Psoas muscle (tissue), 8 donors: ENCODE data around the gene PRKD3. TPM values are rescaled to one million over a fixed set of nuclear protein-coding genes. Genes with fewer than 3 reads are reported as not detected.
A peak's percentile ranks its signal among the peaks of the same experiment; 100 is the strongest.

Source experiments
- ATAC-seq, 4 donors: fragments of 200-7000 bp; cut with Tn5 transposase; one replicate each; pipeline ENCODE4 v1.9.1; 2020; ENCODE audit warnings: moderate library complexity in 3 of 4, mild to moderate bottlenecking in 2 of 4
- DNase-seq, 2 donors: peaks; one replicate each; pipeline ENCODE4 v3.0.0-alpha.2; 2020
- H3K27ac ChIP-seq: fragments of 200-600 bp; one replicate; pipeline ENCODE4 v1.8.0; 2022
- H3K27me3 ChIP-seq, 3 donors: fragments of 200-600 bp in 1 of 3; one replicate each; pipeline versions ENCODE4 v1.6.1 to v1.8.0; 2013 to 2022; ENCODE audit warnings: low read length in 2 of 3, mild to moderate bottlenecking in 2 of 3, moderate library complexity in 1 of 3; ENCODE audit not compliant: insufficient read depth in 3 of 3
- H3K36me3 ChIP-seq, 2 donors: fragments of 200-600 bp in 1 of 2; one replicate each; pipeline versions ENCODE4 v1.6.1 to v1.8.0; 2013 to 2022; ENCODE audit warnings: low read depth in 1 of 2, mild to moderate bottlenecking in 1 of 2, moderate library complexity in 1 of 2; ENCODE audit not compliant: insufficient read depth in 1 of 2
- H3K4me1 ChIP-seq: fragments of 200-600 bp; one replicate; pipeline ENCODE4 v1.8.0; 2022
- H3K4me3 ChIP-seq: fragments of 200-600 bp; one replicate; pipeline ENCODE4 v1.8.0; 2022; ENCODE audit warnings: mild to moderate bottlenecking
- H3K9me3 ChIP-seq: fragments of 200-600 bp; one replicate; pipeline ENCODE4 v1.8.0; 2022
- CTCF ChIP-seq: fragments of 200-600 bp; IDR thresholded peaks from one replicate; pipeline ENCODE4 v1.8.0; 2022; ENCODE audit warnings: antibody characterized with exemption
- WGBS, 3 donors: extraction: QIAGEN DNeasy Blood & Tissue Kit; methylation state at CpG; one replicate each; pipeline versions ENCODE4 v1.1.6 to v1.1.7; 2013; 5-methylcytosine and 5-hydroxymethylcytosine counted together
- intact Hi-C, 2 donors: fragments of 100-400 bp; cut with DNase I; formaldehyde crosslinking; loops; one replicate each; pipeline versions ENCODE4 v1.11.0 to v1.14.2; 2022
- polyA plus RNA-seq, 3 donors: library from polyadenylated mRNA; stranded (reverse); fragments of 200-250 nt; gene quantifications; one replicate each; pipeline ENCODE4 v1.2.3, GENCODE V29; 2013
- total RNA-seq, 4 donors: library from RNA; stranded (reverse); fragmentation: NEBNext Ultra II Directional in 2 of 4; extraction: Animal tissue kit (Norgen Biotek cat#: 25700) in 2 of 4; gene quantifications; one replicate each; pipeline versions ENCODE4 v1.2.1 to v1.2.4, GENCODE V29; 2021 to 2023
- donor health status: healthy with polysubstance abuse.
- donor health status: DM: no; HTN: no; CAD: no; lungs with moderate emphysema.
- donor health status: Bipolar disorder and iron deficiency.
- donor health status: healthy.
- donor health status: DM: yes; HTN: yes; CAD: no.
- donor health status: DM: no; HTN: no; CAD: no.
- donor health status: DM: no; HTN: no; CAD: no.
- donor health status: DM: yes; HTN: yes; CAD: no.

The PRKD3 gene
- total and polyA plus RNA-seq, 7 donors, result 5.5 to 21.4 (median 17.1) TPM

- Histone ChIP-seq H3K27me3 (no peaks in the 10 kb centered on the region), H3K9me3 (no peaks in the 10 kb centered on the region), H3K27ac (no peak overlapping the region), H3K36me3 (no peaks in the 10 kb centered on the region), H3K4me1 (peaks cover 27% of the 10 kb centered on the region), H3K4me3 (no peak overlapping the region)
- ATAC-seq (no peak), DNase-seq (no peak)
- intact Hi-C loops, result no loop called here
- 57 to 65% (median 61%) methylated on average over 2 of the region's 2 CpGs for WGBS, 3 donors
- TF ChIP-seq CTCF, result no peak
Measured at GRCh38 chr2:37307500-37307899, 17.1 kb downstream of the PRKD3 start.

- DNase-seq (no peak), ATAC-seq (peak in 1 of 4 donors; percentile 28)
- TF ChIP-seq CTCF, result no peak
- peaks cover 23% of the 10 kb centered on the region for H3K4me1 ChIP-seq
- no peak overlapping the region for H3K4me3 ChIP-seq
- no peak overlapping the region for H3K27ac ChIP-seq
- 35 to 64% (median 42%) methylated on average over 3 of the region's 3 CpGs for WGBS, 3 donors
- H3K36me3 ChIP-seq, result no peaks in the 10 kb centered on the region
- intact Hi-C loops, result no loop called here
- no peaks in the 10 kb centered on the region for H3K9me3 ChIP-seq
- no peaks in the 10 kb centered on the region for H3K27me3 ChIP-seq
Measured at GRCh38 chr2:37306024-37306423, 18.6 kb downstream of the PRKD3 start.

- Histone ChIP-seq H3K4me1 (peaks cover 21% of the 10 kb centered on the region), H3K27ac (no peak overlapping the region), H3K9me3 (no peaks in the 10 kb centered on the region), H3K36me3 (no peaks in the 10 kb centered on the region), H3K27me3 (no peaks in the 10 kb centered on the region), H3K4me3 (no peak overlapping the region)
- no peak for DNase-seq
- no peak for ATAC-seq
- 96 to 99% (median 99%) methylated on average over 9 of the region's 9 CpGs for WGBS, 3 donors
- no peak for TF ChIP-seq CTCF
- intact Hi-C loops, result no loop called here
Measured at GRCh38 chr2:37302701-37303252, 21.9 kb downstream of the PRKD3 start.

GRCh38 chr2:37301408-37301807 lies 23.2 kb downstream of the PRKD3 start:
- DNase-seq (no peak), ATAC-seq (peak in 1 of 4 donors; percentile 39)
- no peaks in the 10 kb centered on the region for H3K9me3 ChIP-seq
- no peak for TF ChIP-seq CTCF
- intact Hi-C loops, result no loop called here
- H3K4me1 ChIP-seq, result peaks cover 14% of the 10 kb centered on the region
- no peaks in the 10 kb centered on the region for H3K27me3 ChIP-seq
- 70 to 83% (median 82%) methylated on average over 2 of the region's 2 CpGs for WGBS, 3 donors
- no peaks in the 10 kb centered on the region for H3K36me3 ChIP-seq
- H3K27ac ChIP-seq, result no peak overlapping the region
- H3K4me3 ChIP-seq, result no peak overlapping the region

- DNase-seq (no peak), ATAC-seq (no peak)
- WGBS, 3 donors, result 95 to 97% (median 96%) methylated on average over 4 of the region's 4 CpGs
- Histone ChIP-seq H3K9me3 (no peaks in the 10 kb centered on the region), H3K4me1 (peaks cover 9% of the 10 kb centered on the region), H3K27ac (no peak overlapping the region), H3K27me3 (no peaks in the 10 kb centered on the region), H3K4me3 (no peak overlapping the region), H3K36me3 (no peaks in the 10 kb centered on the region)
- intact Hi-C loops, result no loop called here
- TF ChIP-seq CTCF, result no peak
Measured at GRCh38 chr2:37300578-37300977, 24.1 kb downstream of the PRKD3 start.
